RWPE1 (cell line): ENCODE measurements around the gene TRAPPC1.

Source experiments
- CTCF ChIA-PET: fragments of 350-600 bp; sonication (Branson Sonifier 250); formaldehyde crosslinking; extraction: SDS; loops from one replicate; lab custom pipeline; 2021; lab: Yijun Ruan, JAX
- POLR2A ChIA-PET: fragments of 400-600 bp; formaldehyde crosslinking; extraction: SDS; loops from one replicate; lab custom pipeline; 2020; ENCODE audit warnings: antibody characterized with exemption; ENCODE audit not compliant: low non-redundant PET; lab: Yijun Ruan, JAX
- DNase-seq: peaks from one replicate; pipeline ENCODE4 v3.0.0; 2012; ENCODE audit warnings: low spot score
- H3K27ac ChIP-seq: fragments of 450-650 bp; 2 replicates; pipeline ENCODE4 v1.5.1; 2017
- TF ChIP-seq, protein P1 (sequence below): fragments of 450-650 bp; conservative IDR thresholded peaks from 2 replicates; pipeline ENCODE4 v1.5.1; 2017; ENCODE audit warnings: low read depth, mild to moderate bottlenecking

Gene TRAPPC1

GRCh38 chr17:7945651-7946050 is 13.9 kb upstream of the TRAPPC1 start:
- CTCF ChIA-PET: no interaction called here
- H3K27ac ChIP-seq: no peak overlapping the region
- POLR2A ChIA-PET: no interaction called here
- TF ChIP-seq, protein P1, sequence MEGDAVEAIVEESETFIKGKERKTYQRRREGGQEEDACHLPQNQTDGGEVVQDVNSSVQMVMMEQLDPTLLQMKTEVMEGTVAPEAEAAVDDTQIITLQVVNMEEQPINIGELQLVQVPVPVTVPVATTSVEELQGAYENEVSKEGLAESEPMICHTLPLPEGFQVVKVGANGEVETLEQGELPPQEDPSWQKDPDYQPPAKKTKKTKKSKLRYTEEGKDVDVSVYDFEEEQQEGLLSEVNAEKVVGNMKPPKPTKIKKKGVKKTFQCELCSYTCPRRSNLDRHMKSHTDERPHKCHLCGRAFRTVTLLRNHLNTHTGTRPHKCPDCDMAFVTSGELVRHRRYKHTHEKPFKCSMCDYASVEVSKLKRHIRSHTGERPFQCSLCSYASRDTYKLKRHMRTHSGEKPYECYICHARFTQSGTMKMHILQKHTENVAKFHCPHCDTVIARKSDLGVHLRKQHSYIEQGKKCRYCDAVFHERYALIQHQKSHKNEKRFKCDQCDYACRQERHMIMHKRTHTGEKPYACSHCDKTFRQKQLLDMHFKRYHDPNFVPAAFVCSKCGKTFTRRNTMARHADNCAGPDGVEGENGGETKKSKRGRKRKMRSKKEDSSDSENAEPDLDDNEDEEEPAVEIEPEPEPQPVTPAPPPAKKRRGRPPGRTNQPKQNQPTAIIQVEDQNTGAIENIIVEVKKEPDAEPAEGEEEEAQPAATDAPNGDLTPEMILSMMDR: no peak
- no peak for DNase-seq

GRCh38 chr17:7944326-7944725 is 12.6 kb upstream of the TRAPPC1 start:
- ChIA-PET POLR2A (interaction anchor here (0.6 to 0.9 kb wide), 2 partner anchors 12 to 293 kb away, joined by 3 to 4 read pairs; no protein-coding TSS in a partner anchor), CTCF (interaction anchor here (0.9 to 1.6 kb wide), 2 partner anchors 11 to 97 kb away, joined by 3 to 6 read pairs; no protein-coding TSS in a partner anchor)
- TF ChIP-seq, protein P1: no peak
- H3K27ac ChIP-seq: no peak overlapping the region
- DNase-seq: no peak

DNA sequence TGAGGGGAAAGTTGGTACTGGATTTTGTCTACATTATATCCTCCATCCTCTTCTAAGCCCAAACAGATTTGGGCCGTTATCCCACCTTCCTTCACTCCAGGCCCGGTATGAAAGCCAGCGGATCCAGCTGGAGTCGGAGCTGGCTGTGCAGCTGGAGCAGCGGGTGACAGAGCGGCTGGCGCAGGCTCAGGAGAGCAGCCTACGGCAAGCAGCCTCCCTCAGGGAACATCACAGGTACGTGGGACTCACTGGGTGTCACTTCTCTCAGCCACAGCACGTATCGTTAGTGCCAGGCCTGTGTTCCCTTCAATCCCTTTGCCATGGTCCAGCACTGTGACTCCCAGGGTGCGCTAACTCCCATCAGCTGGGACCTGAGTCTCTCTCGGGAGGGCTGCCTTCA is 11.5 kb upstream of the TRAPPC1 start:
- DNase-seq: no peak
- CTCF ChIA-PET: no interaction called here
- POLR2A ChIA-PET: interaction anchor here (0.5 kb wide), 1 partner anchor 55 kb away, joined by 3 read pairs; no protein-coding TSS in a partner anchor
- TF ChIP-seq, protein P1: no peak
- H3K27ac ChIP-seq: no peak overlapping the region

- TF ChIP-seq, protein P1: no peak
- no peak overlapping the region for H3K27ac ChIP-seq
- DNase-seq: no peak
- ChIA-PET POLR2A (no interaction called here), CTCF (interaction anchor here (0.6 kb wide), 1 partner anchor 170 kb away, joined by 3 read pairs; no protein-coding TSS in a partner anchor)
Observed at GRCh38 chr17:7940743-7941142, 9.0 kb upstream of the TRAPPC1 start.

GRCh38 chr17:7940034-7940433 is 8.3 kb upstream of the TRAPPC1 start:
- TF ChIP-seq, protein P1: no peak
- no peak for DNase-seq
- POLR2A ChIA-PET: no interaction called here

GRCh38 chr17:7935859-7936258 is 4.1 kb upstream of the TRAPPC1 start:
- ChIA-PET POLR2A (interaction anchor here (0.5 to 0.6 kb wide), 2 partner anchors 106 to 236 kb away, joined by 3 read pairs; no protein-coding TSS in a partner anchor), CTCF (interaction anchor here (0.8 kb wide), 2 partner anchors 12 to 53 kb away, joined by 3 to 5 read pairs; no protein-coding TSS in a partner anchor)
- no peak overlapping the region for H3K27ac ChIP-seq

More at GRCh38 chr17:7940034-7940433, 8.3 kb upstream of the TRAPPC1 start:
- H3K27ac ChIP-seq: no peak overlapping the region
- CTCF ChIA-PET: interaction anchor here (0.6 kb wide), 1 partner anchor 171 kb away, joined by 3 read pairs; no protein-coding TSS in a partner anchor

More at GRCh38 chr17:7935859-7936258, 4.1 kb upstream of the TRAPPC1 start:
- TF ChIP-seq, protein P1: no peak
- no peak for DNase-seq
